Measurements from ENCODE around the gene SERPINA1. TPM values are rescaled to one million over a fixed set of nuclear protein-coding genes. Genes with fewer than 3 reads are reported as not detected.

SERPINA1 gene
- total and polyA plus RNA-seq, 2 donors (not counting 1 experiment from before 2014, with no cell fraction given) = 0.69 to 6.8 TPM

GRCh38 chr14:94328196-94328595 is 60.2 kb downstream of the SERPINA1 start:
- Mint-ChIP-seq H3K27me3 (no peaks in the 10 kb centered on the region), H3K4me1 (no peaks in the 10 kb centered on the region), H3K9me3 (ENCODE audit: insufficient read depth) (peaks cover 2% of the 10 kb centered on the region), H3K4me3 (no peak overlapping the region), H3K27ac (no peak overlapping the region)
- Histone ChIP-seq H3K27me3 (replicated peaks in 1 of 4; ENCODE audit: control extremely low read depth in 1 of 4, control insufficient read depth in 3 of 4, insufficient read depth in 4 of 4, low read length in 3 of 4) (no peaks in the 10 kb centered on the region), H3K4me3 (ENCODE audit: control extremely low read depth in 1 of 5, extremely low read depth in 1 of 5, insufficient read depth in 1 of 5, low read depth in 2 of 5, low read length in 4 of 5) (no peak overlapping the region), H3K9ac (ENCODE audit: low read length) (no peak overlapping the region), H3K79me2 (ENCODE audit: control insufficient read depth, insufficient read depth, low read length) (no peaks in the 10 kb centered on the region), H3K4me2 (replicated peaks; ENCODE audit: low read depth, low read length, poor library complexity, severe bottlenecking) (no peak overlapping the region), H3K9me3 (ENCODE audit: control extremely low read depth in 1 of 3, control insufficient read depth in 2 of 3, insufficient read depth in 1 of 3, low read length in 2 of 3) (peaks cover 0 to 9% (median 0%) of the 10 kb centered on the region in 3 donors), H2AFZ (ENCODE audit: insufficient read depth, low read depth, low read length, poor library complexity, severe bottlenecking) (no peak overlapping the region), H3K27ac (ENCODE audit: low read length in 2 of 2) (no peak overlapping the region), H4K20me1 (ENCODE audit: control insufficient read depth, insufficient read depth, low read length, poor library complexity, severe bottlenecking) (no peaks in the 10 kb centered on the region), H3K36me3 (replicated peaks in 1 of 2; ENCODE audit: control extremely low read depth in 1 of 2, control insufficient read depth in 1 of 2, extremely low read depth in 1 of 2, insufficient read depth in 2 of 2, low read length in 1 of 2) (no peaks in the 10 kb centered on the region), H3K4me1 (ENCODE audit: control insufficient read depth in 2 of 2, insufficient read depth in 2 of 2, low read length in 2 of 2) (no peaks in the 10 kb centered on the region)
- TF ChIP-seq, protein P1, sequence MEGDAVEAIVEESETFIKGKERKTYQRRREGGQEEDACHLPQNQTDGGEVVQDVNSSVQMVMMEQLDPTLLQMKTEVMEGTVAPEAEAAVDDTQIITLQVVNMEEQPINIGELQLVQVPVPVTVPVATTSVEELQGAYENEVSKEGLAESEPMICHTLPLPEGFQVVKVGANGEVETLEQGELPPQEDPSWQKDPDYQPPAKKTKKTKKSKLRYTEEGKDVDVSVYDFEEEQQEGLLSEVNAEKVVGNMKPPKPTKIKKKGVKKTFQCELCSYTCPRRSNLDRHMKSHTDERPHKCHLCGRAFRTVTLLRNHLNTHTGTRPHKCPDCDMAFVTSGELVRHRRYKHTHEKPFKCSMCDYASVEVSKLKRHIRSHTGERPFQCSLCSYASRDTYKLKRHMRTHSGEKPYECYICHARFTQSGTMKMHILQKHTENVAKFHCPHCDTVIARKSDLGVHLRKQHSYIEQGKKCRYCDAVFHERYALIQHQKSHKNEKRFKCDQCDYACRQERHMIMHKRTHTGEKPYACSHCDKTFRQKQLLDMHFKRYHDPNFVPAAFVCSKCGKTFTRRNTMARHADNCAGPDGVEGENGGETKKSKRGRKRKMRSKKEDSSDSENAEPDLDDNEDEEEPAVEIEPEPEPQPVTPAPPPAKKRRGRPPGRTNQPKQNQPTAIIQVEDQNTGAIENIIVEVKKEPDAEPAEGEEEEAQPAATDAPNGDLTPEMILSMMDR (IDR thresholded peaks at IDR 0.05) = no peak
- no peak for TF ChIP-seq EZH2 (IDR thresholded peaks at IDR 0.05; ENCODE audit: borderline replicate concordance, insufficient read depth, low read depth, low read length, poor library complexity, severe bottlenecking)
- DNase-seq (no peak), ATAC-seq (ENCODE audit: low read depth) (no peak)
- 83% methylated on average over 1 of the region's 2 CpGs for WGBS (ENCODE audit: insufficient coverage)
- intact Hi-C loops (cut with micrococcal nuclease) = no loop called here
- CTCF ChIA-PET = no interaction called here
- POLR2A ChIA-PET = no interaction called here

Other genes with a start within 250 kb of the SERPINA1 start
- gene PPP4R4, start 214.3 kb downstream of the SERPINA1 start, total RNA-seq = not detected in 2 replicates
- 0.03 TPM in 1 of 2 replicates, not detected in the other for gene PPP4R4, start 214.3 kb downstream of the SERPINA1 start, polyA plus RNA-seq
- not detected in 2 replicates for gene SERPINA10, start 95.3 kb downstream of the SERPINA1 start, total RNA-seq
- gene SERPINA10, start 95.3 kb downstream of the SERPINA1 start, polyA plus RNA-seq = not detected in 2 replicates
- gene SERPINA6, start 65.3 kb downstream of the SERPINA1 start, total RNA-seq = not detected in 2 replicates
- not detected in 2 replicates for gene SERPINA6, start 65.3 kb downstream of the SERPINA1 start, polyA plus RNA-seq
- not detected in 2 replicates for gene SERPINA2, start 21.9 kb downstream of the SERPINA1 start, total RNA-seq
- 0.10 TPM in 1 of 2 replicates, not detected in the other for gene SERPINA2, start 21.9 kb downstream of the SERPINA1 start, polyA plus RNA-seq
- gene SERPINA11, start 64.2 kb upstream of the SERPINA1 start, total RNA-seq = not detected in 2 replicates
- gene SERPINA11, start 64.2 kb upstream of the SERPINA1 start, polyA plus RNA-seq = not detected in 2 replicates
- gene SERPINA9, start 87.6 kb upstream of the SERPINA1 start, total RNA-seq = 0.73 and 0.74 TPM in 2 replicates
- gene SERPINA9, start 87.6 kb upstream of the SERPINA1 start, polyA plus RNA-seq = 0.14 TPM in 1 of 2 replicates, not detected in the other
- not detected in 2 replicates for gene SERPINA12, start 120.9 kb upstream of the SERPINA1 start, total RNA-seq
- gene SERPINA12, start 120.9 kb upstream of the SERPINA1 start, polyA plus RNA-seq = not detected in 2 replicates
- gene SERPINA4, start 172.8 kb upstream of the SERPINA1 start, total RNA-seq = not detected in 2 replicates
- not detected in 2 replicates for gene SERPINA4, start 172.8 kb upstream of the SERPINA1 start, polyA plus RNA-seq
- gene SERPINA5, start 192.8 kb upstream of the SERPINA1 start, total RNA-seq = not detected in 2 replicates
- gene SERPINA5, start 192.8 kb upstream of the SERPINA1 start, polyA plus RNA-seq = not detected in 2 replicates
- not detected in 2 replicates for gene SERPINA3, start 223.8 kb upstream of the SERPINA1 start, total RNA-seq
- gene SERPINA3, start 223.8 kb upstream of the SERPINA1 start, polyA plus RNA-seq = not detected in 2 replicates

All from B cell (primary cell).